ENCODE measurements around the gene ZFPL1.

The ZFPL1 gene

GRCh38 chr11:65103476-65103875, 19.5 kb downstream of the ZFPL1 start:
- no peak for TF ChIP-seq CTCF (conservative IDR thresholded peaks at IDR 0.05; ENCODE audit: low read length)
- H3K4me3 ChIP-seq (ENCODE audit: low read length): no peak overlapping the region
- no peak for DNase-seq (ENCODE audit: low read depth)

- H3K4me3 ChIP-seq (ENCODE audit: low read length): no peak overlapping the region
- no peak for DNase-seq (ENCODE audit: low read depth)
- no peak for TF ChIP-seq CTCF (conservative IDR thresholded peaks at IDR 0.05; ENCODE audit: low read length)
Measured at GRCh38 chr11:65104628-65105027, 20.6 kb downstream of the ZFPL1 start.

GRCh38 chr11:65107078-65107477, 23.1 kb downstream of the ZFPL1 start:
- no peak for TF ChIP-seq CTCF (conservative IDR thresholded peaks at IDR 0.05; ENCODE audit: low read length)
- H3K4me3 ChIP-seq (ENCODE audit: low read length): no peak overlapping the region
- no peak for DNase-seq (ENCODE audit: low read depth)

- DNase-seq (ENCODE audit: low read depth): no peak
- no peak overlapping the region for H3K4me3 ChIP-seq (ENCODE audit: low read length)
- no peak for TF ChIP-seq CTCF (conservative IDR thresholded peaks at IDR 0.05; ENCODE audit: low read length)
Measured at GRCh38 chr11:65107751-65108468, 23.9 kb downstream of the ZFPL1 start.

- TF ChIP-seq CTCF (conservative IDR thresholded peaks at IDR 0.05; ENCODE audit: low read length): no peak
- no peak for DNase-seq (ENCODE audit: low read depth)
- no peak overlapping the region for H3K4me3 ChIP-seq (ENCODE audit: low read length)
Measured at GRCh38 chr11:65108469-65109123, 24.6 kb downstream of the ZFPL1 start.

- no peak overlapping the region for H3K4me3 ChIP-seq (ENCODE audit: low read length)
- no peak for DNase-seq (ENCODE audit: low read depth)
- no peak for TF ChIP-seq CTCF (conservative IDR thresholded peaks at IDR 0.05; ENCODE audit: low read length)
Measured at GRCh38 chr11:65109231-65110198, 25.5 kb downstream of the ZFPL1 start.

Measured in AG10803 (cell line).